ENCODE measurements around the gene GNLY.

Gene GNLY

DNA sequence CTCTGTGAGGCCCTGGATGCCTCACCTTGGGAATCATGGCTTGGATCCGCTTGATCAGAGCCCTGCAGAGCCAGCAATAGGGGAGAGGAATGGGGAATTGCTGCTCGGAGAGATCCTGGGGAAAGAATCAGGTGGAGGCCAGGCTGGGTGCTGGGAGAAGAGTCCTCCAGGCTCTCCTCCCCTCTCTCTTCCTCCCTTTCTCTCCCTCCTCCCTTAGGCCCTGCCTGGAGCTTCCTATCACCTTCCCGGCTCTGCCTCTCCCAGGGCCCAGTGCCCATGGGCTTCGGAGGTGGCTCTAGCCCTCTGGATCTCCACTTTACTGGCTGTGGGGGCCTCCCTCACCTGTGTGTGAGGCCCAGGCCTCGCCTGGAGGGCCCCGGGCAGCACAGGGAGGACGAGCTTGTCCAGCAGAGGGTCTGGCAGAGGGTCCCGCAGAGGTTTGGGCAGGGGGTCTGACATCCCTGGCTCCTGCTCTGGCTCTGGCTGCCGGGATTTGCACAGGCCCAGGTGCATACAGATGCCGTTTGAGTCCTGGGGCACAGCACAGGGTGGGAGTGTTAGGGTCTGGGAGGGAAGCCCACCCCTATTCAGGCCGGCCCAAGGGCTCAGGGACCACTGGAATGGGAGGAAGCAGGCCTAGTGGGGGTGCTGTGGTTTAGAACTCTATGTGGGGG is 28.8 kb upstream of the GNLY start:
- no peak for DNase-seq (ENCODE audit: low read depth)
- H3K4me3 ChIP-seq (ENCODE audit: low read depth, low read length) = no peak overlapping the region
- TF ChIP-seq, protein P1, sequence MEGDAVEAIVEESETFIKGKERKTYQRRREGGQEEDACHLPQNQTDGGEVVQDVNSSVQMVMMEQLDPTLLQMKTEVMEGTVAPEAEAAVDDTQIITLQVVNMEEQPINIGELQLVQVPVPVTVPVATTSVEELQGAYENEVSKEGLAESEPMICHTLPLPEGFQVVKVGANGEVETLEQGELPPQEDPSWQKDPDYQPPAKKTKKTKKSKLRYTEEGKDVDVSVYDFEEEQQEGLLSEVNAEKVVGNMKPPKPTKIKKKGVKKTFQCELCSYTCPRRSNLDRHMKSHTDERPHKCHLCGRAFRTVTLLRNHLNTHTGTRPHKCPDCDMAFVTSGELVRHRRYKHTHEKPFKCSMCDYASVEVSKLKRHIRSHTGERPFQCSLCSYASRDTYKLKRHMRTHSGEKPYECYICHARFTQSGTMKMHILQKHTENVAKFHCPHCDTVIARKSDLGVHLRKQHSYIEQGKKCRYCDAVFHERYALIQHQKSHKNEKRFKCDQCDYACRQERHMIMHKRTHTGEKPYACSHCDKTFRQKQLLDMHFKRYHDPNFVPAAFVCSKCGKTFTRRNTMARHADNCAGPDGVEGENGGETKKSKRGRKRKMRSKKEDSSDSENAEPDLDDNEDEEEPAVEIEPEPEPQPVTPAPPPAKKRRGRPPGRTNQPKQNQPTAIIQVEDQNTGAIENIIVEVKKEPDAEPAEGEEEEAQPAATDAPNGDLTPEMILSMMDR (IDR thresholded peaks at IDR 0.05; ENCODE audit: insufficient read depth, low read depth, low read length, missing control alignments) = no peak

GRCh38 chr2:85666016-85666415 is 28.1 kb upstream of the GNLY start:
- DNase-seq (ENCODE audit: low read depth) = no peak
- TF ChIP-seq, protein P1 (IDR thresholded peaks at IDR 0.05; ENCODE audit: insufficient read depth, low read depth, low read length, missing control alignments) = no peak
- no peak overlapping the region for H3K4me3 ChIP-seq (ENCODE audit: low read depth, low read length)

- no peak for DNase-seq (ENCODE audit: low read depth)
- TF ChIP-seq, protein P1 (IDR thresholded peaks at IDR 0.05; ENCODE audit: insufficient read depth, low read depth, low read length, missing control alignments) = no peak
- no peak overlapping the region for H3K4me3 ChIP-seq (ENCODE audit: low read depth, low read length)
These were observed 27.5 kb upstream of the GNLY start for GRCh38 chr2:85666435-85667316.

- no peak overlapping the region for H3K4me3 ChIP-seq (ENCODE audit: low read depth, low read length)
- TF ChIP-seq, protein P1 (IDR thresholded peaks at IDR 0.05; ENCODE audit: insufficient read depth, low read depth, low read length, missing control alignments) = no peak
- no peak for DNase-seq (ENCODE audit: low read depth)
These were observed 26.6 kb upstream of the GNLY start for GRCh38 chr2:85667561-85668008.

DNA sequence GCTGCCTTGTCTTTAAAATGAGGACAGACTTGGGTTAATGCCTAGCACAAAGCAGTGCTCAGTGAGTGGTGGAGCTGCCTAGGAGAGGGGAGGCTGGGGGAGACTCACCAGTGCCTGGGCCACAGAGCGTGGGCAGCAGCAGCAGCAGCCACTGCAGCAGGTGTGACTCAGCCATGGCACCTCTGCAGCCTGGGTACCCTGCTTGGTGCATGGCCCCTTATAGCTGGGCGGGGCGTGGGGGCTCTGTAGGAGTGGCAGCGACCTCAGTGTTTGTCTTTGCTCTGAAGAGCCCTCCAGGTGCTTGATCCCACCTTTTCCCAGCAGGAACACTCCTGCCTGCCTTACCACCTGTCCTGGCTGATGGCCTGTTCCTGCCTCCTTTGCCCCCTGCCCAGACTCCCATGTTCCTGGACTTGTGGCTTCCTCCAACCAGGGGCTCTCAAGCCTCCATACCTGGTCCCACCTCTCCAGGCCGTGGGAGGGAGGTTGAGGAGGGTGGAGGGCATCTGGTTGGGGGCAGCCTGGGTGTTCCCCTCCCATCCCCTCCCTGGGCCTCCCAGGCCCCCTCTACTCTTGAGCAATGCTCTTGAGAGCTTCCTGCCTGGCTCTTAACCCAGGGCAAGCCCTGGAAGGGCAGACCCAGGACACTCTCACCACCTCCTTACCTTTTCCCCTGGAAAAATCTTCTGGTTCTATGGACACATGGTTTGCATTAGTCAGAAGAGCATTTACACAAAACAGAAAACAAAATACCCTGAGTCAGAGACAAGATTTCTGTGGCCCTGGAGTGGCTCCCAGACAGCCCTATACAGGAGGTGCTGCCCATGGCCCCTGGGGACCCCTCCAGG is 25.9 kb upstream of the GNLY start, which contains the start of gene SFTPB:
TSS of gene SFTPB (minus strand) at position 191 of the 848 bp plus-strand sequence. CDS start at position 175, 16 bp downstream.
- no peak for DNase-seq (ENCODE audit: low read depth)
- no peak within 1 kb of the TSS for H3K4me3 ChIP-seq (ENCODE audit: low read depth, low read length)
- TF ChIP-seq, protein P1 (IDR thresholded peaks at IDR 0.05; ENCODE audit: insufficient read depth, low read depth, low read length, missing control alignments) = no peak

DNA sequence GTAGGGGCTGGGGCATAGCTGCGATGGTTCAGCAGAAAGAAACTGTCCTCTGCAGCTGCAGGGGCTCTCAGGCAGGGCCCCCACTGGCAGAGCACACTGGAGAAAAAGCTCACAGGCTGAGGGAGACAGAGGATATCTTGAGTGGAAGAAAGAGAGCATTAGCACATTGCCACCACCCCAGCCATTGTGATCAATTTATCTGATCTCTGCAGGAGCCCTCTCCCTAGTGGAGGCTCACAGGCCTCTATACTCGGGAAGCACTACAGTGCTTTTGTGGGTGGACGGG is 25.4 kb upstream of the GNLY start:
- DNase-seq (ENCODE audit: low read depth) = no peak
- H3K4me3 ChIP-seq (ENCODE audit: low read depth, low read length) = no peak overlapping the region
- TF ChIP-seq, protein P1 (IDR thresholded peaks at IDR 0.05; ENCODE audit: insufficient read depth, low read depth, low read length, missing control alignments) = no peak
